Measurements from ENCODE around the gene TMEM240. TPM values are rescaled to one million over a fixed set of nuclear protein-coding genes. Genes with fewer than 3 reads are reported as not detected.
A peak's percentile ranks its signal among the peaks of the same experiment; 100 is the strongest.

The TMEM240 gene
- total and polyA plus RNA-seq, 2 experiments from 2014 or later: 1.8 to 5.1 TPM

DNA sequence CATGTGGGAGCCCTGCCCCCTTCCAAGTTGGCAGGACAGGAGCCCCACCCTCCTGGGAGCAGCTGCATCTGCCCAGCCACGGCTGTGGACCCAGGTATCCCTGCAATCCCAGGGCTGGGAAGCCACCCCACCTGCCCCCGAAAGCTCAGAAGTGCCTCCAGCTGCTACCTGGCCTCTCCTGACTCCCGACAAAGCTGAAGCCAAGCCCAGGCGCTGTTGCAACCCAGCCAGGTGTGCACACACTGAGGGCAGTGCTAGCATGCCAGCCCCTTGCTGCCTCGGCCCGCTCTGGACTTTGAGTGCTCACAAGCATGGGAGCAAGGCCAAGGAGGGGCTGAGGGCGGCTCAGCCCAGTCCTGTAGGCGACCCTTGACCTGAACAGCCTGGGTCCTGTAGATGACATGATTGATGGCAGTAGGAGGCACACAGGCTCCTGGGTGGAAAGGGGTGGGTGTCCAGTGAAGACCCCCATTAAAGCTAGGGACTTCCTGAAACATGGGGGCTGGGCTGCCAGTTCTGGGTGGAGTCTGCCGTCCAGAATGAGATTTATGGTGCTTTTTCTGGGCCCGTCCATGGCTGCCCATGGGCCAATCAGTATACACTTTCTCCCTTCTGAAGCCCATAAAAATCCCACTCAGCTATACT lies 37.1 kb upstream of the TMEM240 start (continued):
- TF ChIP-seq, protein P1, sequence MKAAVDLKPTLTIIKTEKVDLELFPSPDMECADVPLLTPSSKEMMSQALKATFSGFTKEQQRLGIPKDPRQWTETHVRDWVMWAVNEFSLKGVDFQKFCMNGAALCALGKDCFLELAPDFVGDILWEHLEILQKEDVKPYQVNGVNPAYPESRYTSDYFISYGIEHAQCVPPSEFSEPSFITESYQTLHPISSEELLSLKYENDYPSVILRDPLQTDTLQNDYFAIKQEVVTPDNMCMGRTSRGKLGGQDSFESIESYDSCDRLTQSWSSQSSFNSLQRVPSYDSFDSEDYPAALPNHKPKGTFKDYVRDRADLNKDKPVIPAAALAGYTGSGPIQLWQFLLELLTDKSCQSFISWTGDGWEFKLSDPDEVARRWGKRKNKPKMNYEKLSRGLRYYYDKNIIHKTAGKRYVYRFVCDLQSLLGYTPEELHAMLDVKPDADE (IDR thresholded peaks at IDR 0.05): no peak
- TF ChIP-seq JUNB (IDR thresholded peaks at IDR 0.05; ENCODE audit: unreplicated experiment) (no peak), CREB1 (CRISPR knock-in tag; IDR thresholded peaks at IDR 0.05; ENCODE audit: low read depth) (no peak), EZH2 (IDR thresholded peaks at IDR 0.05; ENCODE audit: low read depth, unreplicated experiment) (no peak), POLR2AphosphoS5 (IDR thresholded peaks at IDR 0.05; ENCODE audit: low read depth) (no peak), STAT1 (IDR thresholded peaks at IDR 0.05; ENCODE audit: unreplicated experiment) (no peak), NANOG (IDR thresholded peaks at IDR 0.05; ENCODE audit: borderline replicate concordance) (no peak), ZNF114 (CRISPR knock-in tag; IDR thresholded peaks at IDR 0.05) (no peak)
- TF ChIP-seq, protein P2, sequence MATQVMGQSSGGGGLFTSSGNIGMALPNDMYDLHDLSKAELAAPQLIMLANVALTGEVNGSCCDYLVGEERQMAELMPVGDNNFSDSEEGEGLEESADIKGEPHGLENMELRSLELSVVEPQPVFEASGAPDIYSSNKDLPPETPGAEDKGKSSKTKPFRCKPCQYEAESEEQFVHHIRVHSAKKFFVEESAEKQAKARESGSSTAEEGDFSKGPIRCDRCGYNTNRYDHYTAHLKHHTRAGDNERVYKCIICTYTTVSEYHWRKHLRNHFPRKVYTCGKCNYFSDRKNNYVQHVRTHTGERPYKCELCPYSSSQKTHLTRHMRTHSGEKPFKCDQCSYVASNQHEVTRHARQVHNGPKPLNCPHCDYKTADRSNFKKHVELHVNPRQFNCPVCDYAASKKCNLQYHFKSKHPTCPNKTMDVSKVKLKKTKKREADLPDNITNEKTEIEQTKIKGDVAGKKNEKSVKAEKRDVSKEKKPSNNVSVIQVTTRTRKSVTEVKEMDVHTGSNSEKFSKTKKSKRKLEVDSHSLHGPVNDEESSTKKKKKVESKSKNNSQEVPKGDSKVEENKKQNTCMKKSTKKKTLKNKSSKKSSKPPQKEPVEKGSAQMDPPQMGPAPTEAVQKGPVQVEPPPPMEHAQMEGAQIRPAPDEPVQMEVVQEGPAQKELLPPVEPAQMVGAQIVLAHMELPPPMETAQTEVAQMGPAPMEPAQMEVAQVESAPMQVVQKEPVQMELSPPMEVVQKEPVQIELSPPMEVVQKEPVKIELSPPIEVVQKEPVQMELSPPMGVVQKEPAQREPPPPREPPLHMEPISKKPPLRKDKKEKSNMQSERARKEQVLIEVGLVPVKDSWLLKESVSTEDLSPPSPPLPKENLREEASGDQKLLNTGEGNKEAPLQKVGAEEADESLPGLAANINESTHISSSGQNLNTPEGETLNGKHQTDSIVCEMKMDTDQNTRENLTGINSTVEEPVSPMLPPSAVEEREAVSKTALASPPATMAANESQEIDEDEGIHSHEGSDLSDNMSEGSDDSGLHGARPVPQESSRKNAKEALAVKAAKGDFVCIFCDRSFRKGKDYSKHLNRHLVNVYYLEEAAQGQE (IDR thresholded peaks at IDR 0.05; ENCODE audit: unreplicated experiment): no peak

DNA sequence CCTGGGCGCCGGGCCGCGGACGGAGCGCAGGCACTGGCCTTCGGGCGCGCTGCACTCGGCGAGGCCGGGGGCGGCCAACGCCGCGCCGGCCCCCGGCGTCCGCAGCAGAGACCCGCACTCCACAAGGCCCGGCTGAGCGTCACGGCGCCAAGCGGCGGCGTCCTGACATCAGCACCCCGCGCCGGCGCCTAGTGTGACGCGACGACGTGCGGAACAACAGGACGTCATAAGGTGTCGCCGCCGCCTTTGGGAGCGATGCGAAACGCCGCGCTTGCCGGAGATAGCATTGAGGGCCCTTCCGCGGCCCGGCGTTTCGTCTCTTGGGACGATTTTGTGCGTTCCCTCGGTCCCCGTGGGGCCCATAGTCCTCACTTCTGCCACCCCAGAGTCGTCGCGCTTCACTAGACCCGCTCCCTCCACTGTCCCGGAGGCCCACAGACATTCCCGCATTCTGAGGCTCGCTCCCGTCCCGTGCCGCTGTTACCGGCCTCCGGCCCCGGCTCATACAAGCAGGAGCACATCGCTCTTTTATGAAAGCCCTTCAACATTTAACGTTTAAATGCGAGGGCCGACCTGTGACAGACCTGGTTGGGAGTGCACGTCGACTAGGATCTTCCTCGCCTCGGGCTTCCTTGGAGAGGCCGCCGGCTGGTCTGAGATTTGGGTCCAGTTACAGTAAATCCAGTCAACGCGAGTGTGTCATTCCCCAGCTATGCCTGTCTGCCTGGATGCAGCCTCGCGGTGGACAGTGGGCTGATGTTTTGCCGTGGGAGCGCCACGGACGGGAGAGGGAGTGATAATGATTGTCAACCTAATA lies 34.5 kb upstream of the TMEM240 start, which contains the start of gene SSU72:
TSS of gene SSU72 (minus strand) at position 143 of the 817 bp plus-strand sequence. CDS start 306 bp downstream, outside the sequence.
- H3K27ac Mint-ChIP-seq: peak within 1 kb of the TSS; percentile 99
- Histone ChIP-seq H2AFZ (peak within 1 kb of the TSS; percentile 98), H3K27ac (ENCODE audit: low read depth) (peak within 1 kb of the TSS; percentile 97), H3F3A (replicated peaks; ENCODE audit: low read depth) (peaks cover 14% of the 10 kb centered on the region; the same call in 1 of the 2 replicates), H3K9me2 (ENCODE audit: insufficient read depth) (0 out of 2 replicates have a peak, but pooled peaks cover 3% of the 10 kb centered on the region), H3K4me1 (ENCODE audit: insufficient read depth) (no peaks in the 10 kb centered on the region), H3K27me3 (ENCODE audit: insufficient read depth) (no peaks in the 10 kb centered on the region), H3K36me3 (ENCODE audit: insufficient read depth) (peaks cover 4% of the 10 kb centered on the region; the same call in 1 of the 2 replicates), H4K20me1 (replicated peaks; ENCODE audit: insufficient read depth) (peaks cover 18% of the 10 kb centered on the region), H3K4me2 (peak within 1 kb of the TSS; percentile 98), H3K4me3 (peak within 1 kb of the TSS; percentile 73), H3K79me2 (replicated peaks; ENCODE audit: insufficient read depth) (peaks cover 44% of the 10 kb centered on the region)
- peak within 1 kb of the TSS; percentile 99 for H3K4me3 Mint-ChIP-seq
- peaks cover 9% of the 10 kb centered on the region for H3K4me1 Mint-ChIP-seq
- H3K9me3 Mint-ChIP-seq: peaks cover 6% of the 10 kb centered on the region; the same call in 1 of the 3 replicates
- ATAC-seq (peak; percentile 62), DNase-seq (ENCODE audit: low spot score) (peak; percentile 95)
- peaks cover 32% of the 10 kb centered on the region for H3K36me3 Mint-ChIP-seq (ENCODE audit: low read depth)
- peaks cover 20% of the 10 kb centered on the region for H3K27me3 Mint-ChIP-seq (ENCODE audit: insufficient read depth, low read depth, poor library complexity)
- peak; percentile 88 for TF ChIP-seq POLR2AphosphoS5 (IDR thresholded peaks at IDR 0.05; ENCODE audit: low read depth)
- TF ChIP-seq ZNF114 (CRISPR knock-in tag; IDR thresholded peaks at IDR 0.05): no peak
- no peak for TF ChIP-seq EZH2 (IDR thresholded peaks at IDR 0.05; ENCODE audit: low read depth, unreplicated experiment)
- TF ChIP-seq, protein P1 (IDR thresholded peaks at IDR 0.05): peak; percentile 84
- TF ChIP-seq, protein P2 (IDR thresholded peaks at IDR 0.05; ENCODE audit: unreplicated experiment): no peak
- no peak for TF ChIP-seq EZH2phosphoT487 (IDR thresholded peaks at IDR 0.05; ENCODE audit: unreplicated experiment)
- TF ChIP-seq NANOG (IDR thresholded peaks at IDR 0.05; ENCODE audit: borderline replicate concordance): no peak
- TF ChIP-seq STAT1 (IDR thresholded peaks at IDR 0.05; ENCODE audit: unreplicated experiment): no peak
- peak; percentile 100 for TF ChIP-seq CREB1 (CRISPR knock-in tag; IDR thresholded peaks at IDR 0.05; ENCODE audit: low read depth)
